GM23338 (cell line): Measurements from ENCODE around the gene INPPL1. TPM values are rescaled to one million over a fixed set of nuclear protein-coding genes. Genes with fewer than 3 reads are reported as not detected.

Source experiments
- ATAC-seq: fragments of 200-7000 bp; cut with Tn5 transposase; 3 replicates; pipeline ENCODE4 v1.9.1; 2020
- DNase-seq: peaks from one replicate; pipeline ENCODE4 v3.0.0-alpha.2; 2015; ENCODE audit warnings: low spot score
- H2AFZ ChIP-seq: fragments of 200-600 bp; sonication (generic); 2 replicates; pipeline ENCODE4 v1.8.0; 2016; ENCODE audit warnings: antibody characterized with exemption, mild to moderate bottlenecking, moderate library complexity
- H3F3A ChIP-seq: fragments of 200-600 bp; sonication (generic); replicated peaks from 2 replicates; pipeline ENCODE4 v1.8.0; 2017; ENCODE audit warnings: antibody characterized with exemption, mixed run types, low read depth
- H3K27ac ChIP-seq: fragments of 200-600 bp; sonication (generic); 2 replicates; pipeline ENCODE4 v1.6.1; 2016; ENCODE audit warnings: low read depth
- H3K27me3 ChIP-seq: fragments of 200-600 bp; sonication (generic); 2 replicates; pipeline ENCODE4 v1.8.0; 2016; ENCODE audit warnings: mild to moderate bottlenecking, mixed run types, moderate library complexity; ENCODE audit not compliant: insufficient read depth
- H3K36me3 ChIP-seq: fragments of 200-600 bp; sonication (generic); 2 replicates; pipeline ENCODE4 v1.8.0; 2016; ENCODE audit warnings: mild to moderate bottlenecking; ENCODE audit not compliant: insufficient read depth
- H3K4me1 ChIP-seq: fragments of 200-600 bp; sonication (generic); 2 replicates; pipeline ENCODE4 v1.8.0; 2016; ENCODE audit warnings: mild to moderate bottlenecking, moderate library complexity; ENCODE audit not compliant: insufficient read depth
- H3K4me2 ChIP-seq: fragments of 200-600 bp; sonication (generic); 2 replicates; pipeline ENCODE4 v1.7.1; 2017; ENCODE audit warnings: mixed run types
- H3K4me3 ChIP-seq: fragments of 200-600 bp; sonication (generic); 2 replicates; pipeline ENCODE4 v1.6.1; 2016; ENCODE audit warnings: mixed run types
- H3K79me2 ChIP-seq: fragments of 200-600 bp; sonication (generic); replicated peaks from 2 replicates; pipeline ENCODE4 v1.8.0; 2017; ENCODE audit warnings: mild to moderate bottlenecking; ENCODE audit not compliant: insufficient read depth
- H3K9me2 ChIP-seq: fragments of 200-600 bp; sonication (generic); 2 replicates; pipeline ENCODE4 v1.8.0; 2017; ENCODE audit not compliant: insufficient read depth
- H4K20me1 ChIP-seq: fragments of 200-600 bp; sonication (generic); replicated peaks from 2 replicates; pipeline ENCODE4 v1.8.0; 2017; ENCODE audit warnings: mild to moderate bottlenecking; ENCODE audit not compliant: insufficient read depth
- H3K27ac Mint-ChIP-seq: 2 replicates; pipeline ENCODE4 v1.8.0; 2020; ENCODE audit warnings: inconsistent platforms, mild to moderate bottlenecking, moderate library complexity, mixed read lengths
- H3K27me3 Mint-ChIP-seq: 3 replicates; pipeline ENCODE4 v1.8.0; 2022; ENCODE audit warnings: low read depth, mild to moderate bottlenecking, moderate library complexity, mixed read lengths, inconsistent platforms; ENCODE audit not compliant: insufficient read depth, poor library complexity
- H3K36me3 Mint-ChIP-seq: 3 replicates; pipeline ENCODE4 v1.8.0; 2021; ENCODE audit warnings: low read depth, mild to moderate bottlenecking, inconsistent platforms, moderate library complexity, mixed read lengths
- H3K4me1 Mint-ChIP-seq: 3 replicates; pipeline ENCODE4 v1.8.0; 2020; ENCODE audit warnings: mild to moderate bottlenecking, inconsistent platforms, mixed read lengths
- H3K4me3 Mint-ChIP-seq: 3 replicates; pipeline ENCODE4 v1.8.0; 2021; ENCODE audit warnings: moderate library complexity, mild to moderate bottlenecking, inconsistent platforms, mixed read lengths
- H3K9me3 Mint-ChIP-seq: 3 replicates; pipeline ENCODE4 v1.8.0; 2020; ENCODE audit warnings: moderate library complexity, mild to moderate bottlenecking, inconsistent platforms, mixed read lengths
- CREB1 ChIP-seq: fragments of 250-450 bp; sonication (Bioruptor Pico); IDR thresholded peaks from 2 replicates; pipeline ENCODE4 v1.5.0; 2020; ENCODE audit warnings: low read depth, mild to moderate bottlenecking, moderate library complexity
- CTCF ChIP-seq, 2 experiments: fragments of 200-600 bp in 1 of 2; sonication (generic) in 1 of 2; conservative IDR thresholded peaks; 2 replicates each; pipeline versions ENCODE4 v1.5.1 to v1.6.1; 2016 to 2017; ENCODE audit warnings: antibody characterized with exemption in 2 of 2, low read depth in 2 of 2, mild to moderate bottlenecking in 2 of 2, moderate library complexity in 1 of 2
- EZH2 ChIP-seq: fragments of 200-600 bp; sonication (generic); IDR thresholded peaks from one replicate; pipeline ENCODE4 v1.8.0; 2017; ENCODE audit warnings: antibody characterized with exemption, mild to moderate bottlenecking, low read depth; ENCODE audit not compliant: unreplicated experiment
- EZH2phosphoT487 ChIP-seq: fragments of 200-600 bp; sonication (generic); IDR thresholded peaks from one replicate; pipeline ENCODE4 v1.8.1; 2018; ENCODE audit warnings: antibody characterized with exemption; ENCODE audit not compliant: unreplicated experiment
- JUNB ChIP-seq: IDR thresholded peaks from one replicate; pipeline ENCODE4 v1.6.1; 2016; ENCODE audit warnings: antibody characterized with exemption; ENCODE audit not compliant: unreplicated experiment
- NANOG ChIP-seq: IDR thresholded peaks from 2 replicates; pipeline ENCODE4 v1.6.1; 2016; ENCODE audit warnings: antibody characterized with exemption, borderline replicate concordance
- POLR2AphosphoS5 ChIP-seq: IDR thresholded peaks from 2 replicates; pipeline ENCODE4 v1.6.1; 2016; ENCODE audit warnings: antibody characterized with exemption, low read depth
- REST ChIP-seq: IDR thresholded peaks from one replicate; pipeline ENCODE4 v1.6.1; 2018; ENCODE audit warnings: antibody characterized with exemption; ENCODE audit not compliant: unreplicated experiment
- STAT1 ChIP-seq: IDR thresholded peaks from one replicate; pipeline ENCODE4 v1.6.1; 2016; ENCODE audit warnings: antibody characterized with exemption; ENCODE audit not compliant: unreplicated experiment
- ZNF114 ChIP-seq: fragments of 250-450 bp; sonication (Bioruptor Pico); IDR thresholded peaks from 2 replicates; pipeline ENCODE4 v1.5.0; 2020; ENCODE audit warnings: mild to moderate bottlenecking, moderate library complexity
- ZNF331 ChIP-seq: fragments of 250-450 bp; sonication (Bioruptor Pico); IDR thresholded peaks from 2 replicates; pipeline ENCODE4 v1.5.0; 2020; ENCODE audit warnings: low read depth, mild to moderate bottlenecking, moderate library complexity
- ZNF462 ChIP-seq: fragments of 250-450 bp; sonication (Bioruptor Pico); IDR thresholded peaks from 2 replicates; pipeline ENCODE4 v1.5.0; 2020; ENCODE audit warnings: mild to moderate bottlenecking, moderate library complexity
- polyA plus RNA-seq: library from polyadenylated mRNA; unstranded; fragments of >200 nt; fragmentation: Nextera tagmentation; extraction: Ambion mirVana; gene quantifications from 2 replicates; pipeline ENCODE4 v1.2.1, GENCODE V29; 2016
- total RNA-seq: library from RNA; depleted of rRNA; stranded (reverse); fragments of >200 nt; shearing (Covaris generic); gene quantifications from 2 replicates; pipeline ENCODE4 v1.2.3, GENCODE V29; 2014
- TF ChIP-seq, protein P1 (sequence below): IDR thresholded peaks from 2 replicates; pipeline ENCODE4 v1.6.1; 2016; ENCODE audit warnings: antibody characterized with exemption

Gene INPPL1
- total and polyA plus RNA-seq, 2 experiments from 2014 or later = 21.5 to 54.7 TPM

GRCh38 chr11:72251614-72252013 is 27.0 kb downstream of the INPPL1 start:
- H3K4me3 Mint-ChIP-seq = no peak overlapping the region
- H3K9me2 ChIP-seq = no peaks in the 10 kb centered on the region
- H3K4me1 ChIP-seq = no peaks in the 10 kb centered on the region
- H3K4me1 Mint-ChIP-seq = peaks cover 4% of the 10 kb centered on the region; the same call in 2 of the 3 replicates
- H3F3A ChIP-seq = no peaks in the 10 kb centered on the region
- H3K27ac Mint-ChIP-seq = no peak overlapping the region
- no peaks in the 10 kb centered on the region; the same call in 1 of the 2 replicates for H4K20me1 ChIP-seq
- peaks cover 13% of the 10 kb centered on the region for H3K9me3 Mint-ChIP-seq
- no peaks in the 10 kb centered on the region for H3K79me2 ChIP-seq
- TF ChIP-seq ZNF114 (CRISPR knock-in tag) (no peak), EZH2phosphoT487 (no peak), REST (no peak), NANOG (no peak), ZNF462 (CRISPR knock-in tag) (no peak), POLR2AphosphoS5 (no peak), JUNB (no peak), STAT1 (no peak), ZNF331 (no peak), CREB1 (CRISPR knock-in tag) (no peak), CTCF (conservative IDR thresholded peaks at IDR 0.05; ENCODE audit: low read depth in 2 of 2) (no peak), EZH2 (no peak)
- TF ChIP-seq, protein P1, sequence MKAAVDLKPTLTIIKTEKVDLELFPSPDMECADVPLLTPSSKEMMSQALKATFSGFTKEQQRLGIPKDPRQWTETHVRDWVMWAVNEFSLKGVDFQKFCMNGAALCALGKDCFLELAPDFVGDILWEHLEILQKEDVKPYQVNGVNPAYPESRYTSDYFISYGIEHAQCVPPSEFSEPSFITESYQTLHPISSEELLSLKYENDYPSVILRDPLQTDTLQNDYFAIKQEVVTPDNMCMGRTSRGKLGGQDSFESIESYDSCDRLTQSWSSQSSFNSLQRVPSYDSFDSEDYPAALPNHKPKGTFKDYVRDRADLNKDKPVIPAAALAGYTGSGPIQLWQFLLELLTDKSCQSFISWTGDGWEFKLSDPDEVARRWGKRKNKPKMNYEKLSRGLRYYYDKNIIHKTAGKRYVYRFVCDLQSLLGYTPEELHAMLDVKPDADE = no peak
- H3K4me3 ChIP-seq = no peak overlapping the region
- no peak overlapping the region for H3K27ac ChIP-seq
- peaks cover 1% of the 10 kb centered on the region for H3K27me3 Mint-ChIP-seq
- DNase-seq (no peak), ATAC-seq (no peak)
- peaks cover 41% of the 10 kb centered on the region for H3K27me3 ChIP-seq
- no peaks in the 10 kb centered on the region for H3K36me3 ChIP-seq
- H3K36me3 Mint-ChIP-seq = 0 out of 3 replicates have a peak, but pooled peaks cover 6% of the 10 kb centered on the region
- no peak overlapping the region for H3K4me2 ChIP-seq
- no peak overlapping the region for H2AFZ ChIP-seq
